ENCODE data around the gene NELFB.

DNA sequence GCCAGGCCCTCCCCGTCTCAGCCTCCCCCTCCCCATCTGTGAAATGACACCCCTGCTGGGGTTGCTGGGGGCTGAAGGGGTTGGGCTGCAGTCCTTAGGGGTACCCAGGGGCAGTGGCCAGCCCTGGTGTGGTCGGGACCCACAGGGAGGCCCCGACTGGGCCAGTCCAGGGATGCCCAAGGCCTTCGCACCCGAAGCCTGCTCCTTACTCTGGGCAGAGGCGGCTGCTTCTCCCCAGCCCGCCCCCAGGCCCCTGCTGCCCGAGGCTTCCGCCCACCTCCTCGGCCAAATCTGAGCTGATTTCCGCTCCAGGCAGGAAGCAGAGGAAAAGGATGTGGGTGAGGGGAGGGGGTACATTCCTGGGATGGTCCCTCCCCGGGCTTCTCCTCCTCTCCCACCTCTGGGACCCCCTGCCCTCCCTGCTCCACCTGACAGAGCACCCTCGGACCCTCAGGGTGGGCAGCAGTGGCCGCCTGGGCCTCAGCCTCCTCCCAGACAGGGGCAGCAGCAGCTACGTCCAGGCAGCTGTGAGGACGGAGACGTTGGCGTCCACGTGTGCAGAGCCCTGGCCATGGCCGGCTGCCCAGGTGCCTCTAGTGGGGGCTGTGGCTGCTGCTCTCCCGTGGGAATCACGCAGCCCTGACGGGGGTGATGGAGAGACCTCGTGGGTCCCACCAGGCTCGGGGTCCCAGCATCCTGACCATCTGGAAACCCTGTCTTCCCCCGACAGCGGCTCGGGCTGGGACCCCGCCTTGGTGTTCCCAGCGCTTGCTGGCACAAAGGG lies 51.1 kb downstream of the NELFB start:
- TF ChIP-seq, protein P1, sequence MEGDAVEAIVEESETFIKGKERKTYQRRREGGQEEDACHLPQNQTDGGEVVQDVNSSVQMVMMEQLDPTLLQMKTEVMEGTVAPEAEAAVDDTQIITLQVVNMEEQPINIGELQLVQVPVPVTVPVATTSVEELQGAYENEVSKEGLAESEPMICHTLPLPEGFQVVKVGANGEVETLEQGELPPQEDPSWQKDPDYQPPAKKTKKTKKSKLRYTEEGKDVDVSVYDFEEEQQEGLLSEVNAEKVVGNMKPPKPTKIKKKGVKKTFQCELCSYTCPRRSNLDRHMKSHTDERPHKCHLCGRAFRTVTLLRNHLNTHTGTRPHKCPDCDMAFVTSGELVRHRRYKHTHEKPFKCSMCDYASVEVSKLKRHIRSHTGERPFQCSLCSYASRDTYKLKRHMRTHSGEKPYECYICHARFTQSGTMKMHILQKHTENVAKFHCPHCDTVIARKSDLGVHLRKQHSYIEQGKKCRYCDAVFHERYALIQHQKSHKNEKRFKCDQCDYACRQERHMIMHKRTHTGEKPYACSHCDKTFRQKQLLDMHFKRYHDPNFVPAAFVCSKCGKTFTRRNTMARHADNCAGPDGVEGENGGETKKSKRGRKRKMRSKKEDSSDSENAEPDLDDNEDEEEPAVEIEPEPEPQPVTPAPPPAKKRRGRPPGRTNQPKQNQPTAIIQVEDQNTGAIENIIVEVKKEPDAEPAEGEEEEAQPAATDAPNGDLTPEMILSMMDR (optimal IDR thresholded peaks at IDR 0.05 in 1 of 3, IDR thresholded peaks at IDR 0.05 in 1 of 3, conservative IDR thresholded peaks at IDR 0.05 in 1 of 3; ENCODE audit: extremely low read depth in 1 of 3, insufficient read depth in 2 of 3, low read length in 3 of 3), result no peak
- TF ChIP-seq EZH2 (IDR thresholded peaks at IDR 0.05; ENCODE audit: low read length), result no peak
